ENCODE measurements around the gene TTLL5. TPM values are rescaled to one million over a fixed set of nuclear protein-coding genes. Genes with fewer than 3 reads are reported as not detected.

Gene TTLL5
- total RNA-seq, 1 donor from 2014 or later: 45.2 TPM

DNA sequence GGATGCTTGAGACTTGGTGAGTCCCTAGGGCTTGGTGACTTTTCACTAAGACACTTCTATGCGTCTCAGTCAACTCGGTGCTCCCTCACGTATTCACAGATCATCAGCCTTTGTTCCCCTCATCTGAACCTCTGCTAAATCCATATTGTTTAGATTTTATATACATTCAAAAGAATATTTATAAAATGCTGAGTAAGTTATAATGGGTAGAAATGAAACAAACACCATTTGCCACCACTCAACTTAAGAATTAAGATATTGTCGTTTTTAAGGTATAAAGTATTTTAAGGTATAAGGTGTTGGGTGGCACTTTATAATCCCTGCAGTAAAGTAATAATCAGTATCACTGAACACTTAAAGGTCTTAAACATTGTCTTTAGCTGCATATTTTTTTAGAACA is 103.0 kb downstream of the TTLL5 start:
- no peaks in the 10 kb centered on the region for H3K27me3 Mint-ChIP-seq (ENCODE audit: low read depth)
- H3K27ac Mint-ChIP-seq: no peak overlapping the region
- peaks cover 14% of the 10 kb centered on the region for H3K36me3 Mint-ChIP-seq
- no peak for DNase-seq (ENCODE audit: low spot score in 2 of 2, unreplicated experiment in 2 of 2)
- no peaks in the 10 kb centered on the region for H3K4me1 Mint-ChIP-seq
- no peak overlapping the region for H3K4me3 Mint-ChIP-seq
- no peaks in the 10 kb centered on the region for H3K9me3 Mint-ChIP-seq
- TF ChIP-seq, protein P1, sequence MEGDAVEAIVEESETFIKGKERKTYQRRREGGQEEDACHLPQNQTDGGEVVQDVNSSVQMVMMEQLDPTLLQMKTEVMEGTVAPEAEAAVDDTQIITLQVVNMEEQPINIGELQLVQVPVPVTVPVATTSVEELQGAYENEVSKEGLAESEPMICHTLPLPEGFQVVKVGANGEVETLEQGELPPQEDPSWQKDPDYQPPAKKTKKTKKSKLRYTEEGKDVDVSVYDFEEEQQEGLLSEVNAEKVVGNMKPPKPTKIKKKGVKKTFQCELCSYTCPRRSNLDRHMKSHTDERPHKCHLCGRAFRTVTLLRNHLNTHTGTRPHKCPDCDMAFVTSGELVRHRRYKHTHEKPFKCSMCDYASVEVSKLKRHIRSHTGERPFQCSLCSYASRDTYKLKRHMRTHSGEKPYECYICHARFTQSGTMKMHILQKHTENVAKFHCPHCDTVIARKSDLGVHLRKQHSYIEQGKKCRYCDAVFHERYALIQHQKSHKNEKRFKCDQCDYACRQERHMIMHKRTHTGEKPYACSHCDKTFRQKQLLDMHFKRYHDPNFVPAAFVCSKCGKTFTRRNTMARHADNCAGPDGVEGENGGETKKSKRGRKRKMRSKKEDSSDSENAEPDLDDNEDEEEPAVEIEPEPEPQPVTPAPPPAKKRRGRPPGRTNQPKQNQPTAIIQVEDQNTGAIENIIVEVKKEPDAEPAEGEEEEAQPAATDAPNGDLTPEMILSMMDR (IDR thresholded peaks at IDR 0.05; ENCODE audit: unreplicated experiment): no peak

DNA sequence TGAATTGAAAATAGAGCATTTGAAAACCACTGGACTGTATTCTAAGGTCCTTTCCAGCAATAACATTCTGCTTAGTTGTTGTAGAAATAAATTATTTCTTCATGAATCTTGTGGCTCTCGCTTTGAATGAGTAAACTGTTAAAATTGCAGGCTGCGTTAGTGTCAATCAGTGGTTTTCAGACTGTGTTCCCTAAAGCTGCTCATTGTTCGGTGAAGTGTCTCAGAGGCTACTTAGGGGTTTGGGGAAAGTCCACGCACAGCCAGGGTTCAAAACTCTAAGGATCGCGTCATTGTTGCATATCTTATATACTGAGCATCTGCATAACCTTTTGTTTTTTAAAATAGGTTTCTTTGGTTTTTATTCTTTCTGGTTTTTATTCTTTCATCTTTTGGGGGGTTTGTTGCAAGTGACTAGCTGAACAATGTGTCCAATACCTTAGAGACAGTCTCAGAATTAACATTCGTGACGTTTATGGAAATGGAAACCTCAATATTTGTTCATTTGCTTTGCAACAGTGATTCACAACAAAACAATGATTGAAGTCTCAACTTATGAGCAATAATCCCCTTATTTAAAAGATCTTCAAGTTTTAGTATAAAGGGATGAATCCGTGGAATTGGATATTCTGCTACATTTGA is 108.1 kb downstream of the TTLL5 start:
- Mint-ChIP-seq H3K36me3 (peaks cover 10% of the 10 kb centered on the region), H3K27me3 (ENCODE audit: low read depth) (no peaks in the 10 kb centered on the region), H3K9me3 (no peaks in the 10 kb centered on the region), H3K4me1 (no peaks in the 10 kb centered on the region), H3K27ac (no peak overlapping the region), H3K4me3 (no peak overlapping the region)
- no peak for DNase-seq (ENCODE audit: low spot score in 2 of 2, unreplicated experiment in 2 of 2)
- TF ChIP-seq, protein P1 (IDR thresholded peaks at IDR 0.05; ENCODE audit: unreplicated experiment): no peak

DNA sequence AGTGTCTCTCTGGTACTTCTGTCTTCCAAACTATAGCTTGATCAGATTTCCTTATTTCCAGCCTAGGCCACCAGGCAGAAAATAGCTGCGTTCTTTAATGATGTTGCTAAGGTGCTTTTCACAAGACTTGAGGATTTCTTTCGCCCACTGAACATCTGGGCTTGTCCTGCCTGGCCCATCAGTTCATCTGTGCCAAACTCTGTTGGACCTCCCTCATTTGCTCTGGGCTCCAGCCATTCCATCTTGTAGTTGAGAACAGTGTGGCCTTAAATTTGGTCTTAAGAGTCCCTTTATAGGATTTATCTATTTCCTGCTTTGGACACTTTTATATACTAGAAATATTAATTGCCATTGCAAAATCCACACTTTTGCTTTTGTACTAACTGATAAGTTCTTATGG is 109.6 kb downstream of the TTLL5 start:
- Mint-ChIP-seq H3K36me3 (peaks cover 18% of the 10 kb centered on the region), H3K27me3 (ENCODE audit: low read depth) (no peaks in the 10 kb centered on the region)

DNA sequence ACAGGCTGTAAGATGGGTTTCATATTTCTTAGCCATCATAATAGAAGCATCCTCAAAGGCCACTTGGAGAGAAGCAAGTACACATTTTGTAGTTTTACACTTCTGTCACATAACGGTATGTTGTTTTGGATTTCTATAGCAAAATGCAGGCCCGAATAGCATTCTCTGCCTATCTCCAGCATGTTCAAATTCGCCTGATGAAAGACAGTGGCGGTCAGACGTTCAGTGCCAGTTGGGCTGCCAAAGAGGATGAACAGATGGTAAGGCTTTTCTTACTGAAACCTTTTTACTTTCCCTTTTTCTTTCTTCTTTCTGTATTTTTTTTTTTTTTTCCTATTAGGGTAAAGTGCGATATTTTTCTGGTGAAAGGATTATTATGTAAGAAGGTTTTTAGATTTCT is 110.5 kb downstream of the TTLL5 start:
- Mint-ChIP-seq H3K4me1 (no peaks in the 10 kb centered on the region), H3K27ac (no peak overlapping the region), H3K9me3 (no peaks in the 10 kb centered on the region), H3K36me3 (peaks cover 23% of the 10 kb centered on the region), H3K4me3 (no peak overlapping the region), H3K27me3 (ENCODE audit: low read depth) (no peaks in the 10 kb centered on the region)
- TF ChIP-seq, protein P1 (IDR thresholded peaks at IDR 0.05; ENCODE audit: unreplicated experiment): no peak
- DNase-seq (ENCODE audit: low spot score in 2 of 2, unreplicated experiment in 2 of 2): no peak

More for the DNA sequence above, 109.6 kb downstream of the TTLL5 start:
- H3K4me3 Mint-ChIP-seq: no peak overlapping the region
- H3K4me1 Mint-ChIP-seq: no peaks in the 10 kb centered on the region
- no peak for DNase-seq (ENCODE audit: low spot score in 2 of 2, unreplicated experiment in 2 of 2)
- TF ChIP-seq, protein P1 (IDR thresholded peaks at IDR 0.05; ENCODE audit: unreplicated experiment): no peak
- no peaks in the 10 kb centered on the region for H3K9me3 Mint-ChIP-seq
- H3K27ac Mint-ChIP-seq: no peak overlapping the region

DNA sequence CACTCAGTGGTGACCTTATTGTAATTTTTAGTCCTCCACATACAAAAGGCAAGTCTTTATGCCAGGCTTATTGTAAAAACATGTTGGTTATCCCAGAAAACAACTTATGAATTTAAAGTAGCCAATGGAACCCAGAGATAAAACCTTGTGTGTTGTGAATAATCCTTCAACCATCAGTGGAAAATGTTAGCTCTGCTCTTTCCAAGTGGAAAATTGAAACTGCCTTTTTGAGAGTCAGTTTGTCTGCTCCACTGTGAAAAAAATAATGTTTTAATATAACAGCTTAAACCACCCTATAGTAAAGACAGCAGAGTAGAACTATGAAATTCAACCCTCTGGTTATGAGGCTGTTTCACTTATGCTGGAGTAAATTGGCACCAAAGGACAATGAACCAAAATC is 112.0 kb downstream of the TTLL5 start:
- H3K9me3 Mint-ChIP-seq: no peaks in the 10 kb centered on the region
- H3K27ac Mint-ChIP-seq: no peak overlapping the region

More for the DNA sequence above, 112.0 kb downstream of the TTLL5 start:
- peaks cover 23% of the 10 kb centered on the region for H3K36me3 Mint-ChIP-seq
- no peaks in the 10 kb centered on the region for H3K4me1 Mint-ChIP-seq
- DNase-seq (ENCODE audit: low spot score in 2 of 2, unreplicated experiment in 2 of 2): no peak
- TF ChIP-seq, protein P1 (IDR thresholded peaks at IDR 0.05; ENCODE audit: unreplicated experiment): no peak
- no peak overlapping the region for H3K4me3 Mint-ChIP-seq
- no peaks in the 10 kb centered on the region for H3K27me3 Mint-ChIP-seq (ENCODE audit: low read depth)

All from mesothelial cell of epicardium (in vitro differentiated cells).